K562 (cell line): Measurements from ENCODE around the gene C10orf90. TPM values are rescaled to one million over a fixed set of nuclear protein-coding genes. Genes with fewer than 3 reads are reported as not detected.

Experiments used
- ATAC-seq: fragments of 200-7000 bp; cut with Tn5 transposase; 3 replicates; pipeline ENCODE4 v1.9.1; 2020; ENCODE audit warnings: moderate library complexity
- BruUV-seq: library from RNA; stranded (reverse); fragments of 400-500 nt; replicated peaks from 2 replicates; lab custom pipeline; 2021; lab: Mats Ljungman, UMichigan
- CTCF ChIA-PET: fragments of 300-600 bp; formaldehyde crosslinking; extraction: SDS; loops from one replicate; lab custom pipeline; 2021; ENCODE audit warnings: low intra/inter-chr PET ratio; lab: Yijun Ruan, JAX
- POLR2A ChIA-PET: fragments of 300-600, 350-650 bp; sonication (Branson Sonifier 250); formaldehyde crosslinking; extraction: SDS; loops from one replicate; lab custom pipeline; 2021; ENCODE audit warnings: antibody characterized with exemption, inconsistent platforms; lab: Yijun Ruan, JAX
- DNase-seq, 4 experiments: peaks; one replicate each; pipeline versions ENCODE4 v3.0.0 to v3.0.0-alpha.2; 2011 to 2018; ENCODE audit warnings: low spot score in 3 of 4, mixed read lengths in 3 of 4; ENCODE audit errors: extremely low read depth in 1 of 4
- FAIRE-seq: peaks from 2 replicates; lab custom pipeline; 2011; peaks lifted over from hg19 to GRCh38; lab: Jason Lieb, UNC
- H2AFZ ChIP-seq: 2 replicates; pipeline ENCODE4 v1.6.0; 2011; ENCODE audit warnings: low read depth, low read length, control low read depth, inconsistent platforms
- H3K27ac ChIP-seq: fragments of 200-600 bp; 3 replicates; pipeline ENCODE4 v1.8.0; 2011; ENCODE audit warnings: low read depth, mild to moderate bottlenecking, control low read depth, inconsistent platforms, low read length, moderate library complexity, mixed read lengths; ENCODE audit errors: extremely low read depth
- H3K27me3 ChIP-seq, 2 experiments: fragments of 300-600 bp in 1 of 2; 2 replicates in 1 of 2; 3 replicates in 1 of 2; pipeline versions ENCODE4 v1.6.0 to v1.8.0; 2011; ENCODE audit warnings: inconsistent platforms in 2 of 2, low read length in 2 of 2, mild to moderate bottlenecking in 1 of 2, mixed read lengths in 1 of 2, moderate library complexity in 1 of 2; ENCODE audit not compliant: control insufficient read depth in 2 of 2, insufficient read depth in 2 of 2
- H3K36me3 ChIP-seq: fragments of 300-600 bp; 3 replicates; pipeline ENCODE4 v1.8.0; 2011; ENCODE audit warnings: mild to moderate bottlenecking, low read length, inconsistent platforms; ENCODE audit not compliant: control insufficient read depth, insufficient read depth
- H3K4me1 ChIP-seq, 2 experiments: fragments of 200-600 bp in 1 of 2; replicated peaks in 1 of 2; 2 replicates in 1 of 2; 3 replicates in 1 of 2; pipeline versions ENCODE4 v1.5.1 to v1.8.0; 2011; ENCODE audit warnings: inconsistent platforms in 2 of 2, low read length in 2 of 2, mild to moderate bottlenecking in 1 of 2, mixed read lengths in 1 of 2, moderate library complexity in 1 of 2; ENCODE audit not compliant: control insufficient read depth in 2 of 2, insufficient read depth in 2 of 2
- H3K4me2 ChIP-seq: 2 replicates; pipeline ENCODE4 v1.6.1; 2011; ENCODE audit warnings: low read length, control low read depth, inconsistent platforms, mixed read lengths; ENCODE audit not compliant: insufficient read depth
- H3K4me3 ChIP-seq: fragments of 200-600 bp; sonication (generic), shearing (Covaris generic); 2 replicates; pipeline ENCODE4 v1.5.1; 2016; ENCODE audit warnings: control low read depth, inconsistent platforms
- H3K79me2 ChIP-seq: fragments of 200-600 bp; 3 replicates; pipeline ENCODE4 v1.8.0; 2011; ENCODE audit warnings: low read length, inconsistent platforms; ENCODE audit not compliant: control insufficient read depth, insufficient read depth
- H3K9ac ChIP-seq, 2 experiments: 2 replicates each; pipeline versions ENCODE4 v1.6.0 to v1.6.1; 2011; ENCODE audit warnings: low read depth in 2 of 2, low read length in 2 of 2, control low read depth in 1 of 2, inconsistent platforms in 1 of 2, mild to moderate bottlenecking in 1 of 2, mixed read lengths in 1 of 2; ENCODE audit not compliant: insufficient read depth in 1 of 2
- H3K9me1 ChIP-seq: one replicate; pipeline ENCODE4 v1.6.0; 2011; ENCODE audit warnings: inconsistent platforms, mild to moderate bottlenecking, low read length, moderate library complexity; ENCODE audit not compliant: control insufficient read depth, insufficient read depth
- H3K9me3 ChIP-seq: replicated peaks from 2 replicates; pipeline ENCODE4 v1.5.1; 2011; ENCODE audit warnings: low read depth, low read length, inconsistent platforms; ENCODE audit not compliant: control insufficient read depth, insufficient read depth
- H4K20me1 ChIP-seq: replicated peaks from 2 replicates; pipeline ENCODE4 v1.6.1; 2011; ENCODE audit warnings: low read length, inconsistent platforms, mixed read lengths; ENCODE audit not compliant: control insufficient read depth, insufficient read depth
- RERE ChIP-seq: sonication (generic); formaldehyde crosslinking; IDR thresholded peaks from 2 replicates; pipeline ENCODE4 v1.8.0; 2023; ENCODE audit warnings: missing genetic modification reagents, mild to moderate bottlenecking, borderline replicate concordance
- SRSF7 ChIP-seq: fragments of 200-400 bp; formaldehyde crosslinking; optimal IDR thresholded peaks from 2 replicates; pipeline ENCODE3; 2017; ENCODE audit warnings: mild to moderate bottlenecking, low read depth, low read length
- WGBS: fragments of 100-300 bp; shearing (Covaris generic); methylation state at CpG from one replicate; pipeline ENCODE4 v1.1.6; 2016; ENCODE audit warnings: low coverage, mixed read lengths; ENCODE audit not compliant: insufficient coverage; ENCODE audit errors: missing lambda C conversion rate; 5-methylcytosine and 5-hydroxymethylcytosine counted together
- in situ Hi-C: fragments of 300-500 bp; cut with MboI; formaldehyde crosslinking; loops from 4 replicates; pipeline ENCODE4 v1.15.0; 2018; ENCODE audit warnings: inconsistent platforms, mixed read lengths
- intact Hi-C: fragments of 100-400 bp; cut with micrococcal nuclease; formaldehyde crosslinking; loops from 2 replicates; pipeline ENCODE4 v1.14.2; 2022
- polyA plus RNA-seq, 8 experiments: library from polyadenylated mRNA; depleted of rRNA in 4 of 8; stranded (reverse) in 5 of 8; unstranded in 3 of 8; fragments of >200 nt; fragmentation: Nextera tagmentation in 2 of 8; fragmentation: Illumina TruSeq in 1 of 8; extraction: Ambion mirVana in 2 of 8; extraction: Trizol in 1 of 8; gene quantifications; 2 replicates each; pipeline versions ENCODE4 v1.2.1 to v1.2.3, GENCODE V29; 2011 to 2014; ENCODE audit warnings: inconsistent platforms in 1 of 8, missing spikeins in 1 of 8
- total RNA-seq, 7 experiments: library from RNA; depleted of rRNA in 6 of 7; stranded (reverse); fragments of >200 nt in 6 of 7; fragmentation: Illumina TruSeq in 2 of 7; extraction: Trizol in 2 of 7; gene quantifications; 2 replicates each; pipeline versions ENCODE4 v1.2.1 to v1.2.3, GENCODE V29; 2011 to 2021; ENCODE audit warnings: low replicate concordance in 1 of 7
- TF ChIP-seq, protein P1 (sequence below): fragments of 450-650 bp; IDR thresholded peaks from 2 replicates; pipeline ENCODE4 v1.6.1; 2016; ENCODE audit warnings: mild to moderate bottlenecking, moderate library complexity

Gene C10orf90
- total and polyA plus RNA-seq, 9 of the 15 experiments (the other 6 are each of a cell fraction or from before 2014, with no cell fraction given) = not detected

DNA sequence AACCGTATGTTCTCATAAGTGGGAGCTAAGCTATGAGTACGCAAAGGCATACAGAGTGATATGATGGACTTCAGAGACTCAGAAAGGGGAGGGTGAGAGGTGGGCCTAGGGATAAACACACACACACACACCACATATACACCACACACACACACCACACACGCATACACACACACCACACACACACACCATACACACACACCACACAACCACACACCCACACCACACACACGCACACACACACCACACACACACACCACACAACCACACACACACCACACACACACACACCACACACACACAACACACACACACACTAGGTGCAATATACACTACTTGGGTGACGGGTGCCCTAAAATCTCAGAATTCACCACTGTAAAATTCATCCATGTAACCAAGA, 168.7 kb downstream of the C10orf90 start:
- Histone ChIP-seq H4K20me1 (no peaks in the 10 kb centered on the region; the same call in 1 of the 2 replicates), H3K9me3 (no peaks in the 10 kb centered on the region), H3K9ac (no peak overlapping the region), H3K4me2 (no peak overlapping the region), H3K9me1 (no peaks in the 10 kb centered on the region), H3K27ac (no peak overlapping the region), H3K36me3 (no peaks in the 10 kb centered on the region), H2AFZ (no peak overlapping the region), H3K4me3 (no peak overlapping the region), H3K79me2 (no peaks in the 10 kb centered on the region), H3K4me1 (no peaks in the 10 kb centered on the region; a peak in 1 of 5 replicates), H3K27me3 (no peaks in the 10 kb centered on the region; a peak in 1 of 5 replicates)
- BruUV-seq = no TSS peak
- in situ Hi-C loops = loop anchor here (10.0 kb wide), 1 partner anchor 517 kb away; no protein-coding TSS in a partner anchor
- no peak for ATAC-seq
- WGBS = 13% methylated on average over 3 of the region's 5 CpGs
- peak; percentile 64 for FAIRE-seq
- intact Hi-C loops = loop anchor here (5.0 kb wide), 1 partner anchor 520 kb away; no protein-coding TSS in a partner anchor
- ChIA-PET POLR2A (no interaction called here), CTCF (no interaction called here)
- no peak for DNase-seq
- TF ChIP-seq SRSF7 (no peak), RERE (CRISPR knock-in tag) (no peak)
- TF ChIP-seq, protein P1, sequence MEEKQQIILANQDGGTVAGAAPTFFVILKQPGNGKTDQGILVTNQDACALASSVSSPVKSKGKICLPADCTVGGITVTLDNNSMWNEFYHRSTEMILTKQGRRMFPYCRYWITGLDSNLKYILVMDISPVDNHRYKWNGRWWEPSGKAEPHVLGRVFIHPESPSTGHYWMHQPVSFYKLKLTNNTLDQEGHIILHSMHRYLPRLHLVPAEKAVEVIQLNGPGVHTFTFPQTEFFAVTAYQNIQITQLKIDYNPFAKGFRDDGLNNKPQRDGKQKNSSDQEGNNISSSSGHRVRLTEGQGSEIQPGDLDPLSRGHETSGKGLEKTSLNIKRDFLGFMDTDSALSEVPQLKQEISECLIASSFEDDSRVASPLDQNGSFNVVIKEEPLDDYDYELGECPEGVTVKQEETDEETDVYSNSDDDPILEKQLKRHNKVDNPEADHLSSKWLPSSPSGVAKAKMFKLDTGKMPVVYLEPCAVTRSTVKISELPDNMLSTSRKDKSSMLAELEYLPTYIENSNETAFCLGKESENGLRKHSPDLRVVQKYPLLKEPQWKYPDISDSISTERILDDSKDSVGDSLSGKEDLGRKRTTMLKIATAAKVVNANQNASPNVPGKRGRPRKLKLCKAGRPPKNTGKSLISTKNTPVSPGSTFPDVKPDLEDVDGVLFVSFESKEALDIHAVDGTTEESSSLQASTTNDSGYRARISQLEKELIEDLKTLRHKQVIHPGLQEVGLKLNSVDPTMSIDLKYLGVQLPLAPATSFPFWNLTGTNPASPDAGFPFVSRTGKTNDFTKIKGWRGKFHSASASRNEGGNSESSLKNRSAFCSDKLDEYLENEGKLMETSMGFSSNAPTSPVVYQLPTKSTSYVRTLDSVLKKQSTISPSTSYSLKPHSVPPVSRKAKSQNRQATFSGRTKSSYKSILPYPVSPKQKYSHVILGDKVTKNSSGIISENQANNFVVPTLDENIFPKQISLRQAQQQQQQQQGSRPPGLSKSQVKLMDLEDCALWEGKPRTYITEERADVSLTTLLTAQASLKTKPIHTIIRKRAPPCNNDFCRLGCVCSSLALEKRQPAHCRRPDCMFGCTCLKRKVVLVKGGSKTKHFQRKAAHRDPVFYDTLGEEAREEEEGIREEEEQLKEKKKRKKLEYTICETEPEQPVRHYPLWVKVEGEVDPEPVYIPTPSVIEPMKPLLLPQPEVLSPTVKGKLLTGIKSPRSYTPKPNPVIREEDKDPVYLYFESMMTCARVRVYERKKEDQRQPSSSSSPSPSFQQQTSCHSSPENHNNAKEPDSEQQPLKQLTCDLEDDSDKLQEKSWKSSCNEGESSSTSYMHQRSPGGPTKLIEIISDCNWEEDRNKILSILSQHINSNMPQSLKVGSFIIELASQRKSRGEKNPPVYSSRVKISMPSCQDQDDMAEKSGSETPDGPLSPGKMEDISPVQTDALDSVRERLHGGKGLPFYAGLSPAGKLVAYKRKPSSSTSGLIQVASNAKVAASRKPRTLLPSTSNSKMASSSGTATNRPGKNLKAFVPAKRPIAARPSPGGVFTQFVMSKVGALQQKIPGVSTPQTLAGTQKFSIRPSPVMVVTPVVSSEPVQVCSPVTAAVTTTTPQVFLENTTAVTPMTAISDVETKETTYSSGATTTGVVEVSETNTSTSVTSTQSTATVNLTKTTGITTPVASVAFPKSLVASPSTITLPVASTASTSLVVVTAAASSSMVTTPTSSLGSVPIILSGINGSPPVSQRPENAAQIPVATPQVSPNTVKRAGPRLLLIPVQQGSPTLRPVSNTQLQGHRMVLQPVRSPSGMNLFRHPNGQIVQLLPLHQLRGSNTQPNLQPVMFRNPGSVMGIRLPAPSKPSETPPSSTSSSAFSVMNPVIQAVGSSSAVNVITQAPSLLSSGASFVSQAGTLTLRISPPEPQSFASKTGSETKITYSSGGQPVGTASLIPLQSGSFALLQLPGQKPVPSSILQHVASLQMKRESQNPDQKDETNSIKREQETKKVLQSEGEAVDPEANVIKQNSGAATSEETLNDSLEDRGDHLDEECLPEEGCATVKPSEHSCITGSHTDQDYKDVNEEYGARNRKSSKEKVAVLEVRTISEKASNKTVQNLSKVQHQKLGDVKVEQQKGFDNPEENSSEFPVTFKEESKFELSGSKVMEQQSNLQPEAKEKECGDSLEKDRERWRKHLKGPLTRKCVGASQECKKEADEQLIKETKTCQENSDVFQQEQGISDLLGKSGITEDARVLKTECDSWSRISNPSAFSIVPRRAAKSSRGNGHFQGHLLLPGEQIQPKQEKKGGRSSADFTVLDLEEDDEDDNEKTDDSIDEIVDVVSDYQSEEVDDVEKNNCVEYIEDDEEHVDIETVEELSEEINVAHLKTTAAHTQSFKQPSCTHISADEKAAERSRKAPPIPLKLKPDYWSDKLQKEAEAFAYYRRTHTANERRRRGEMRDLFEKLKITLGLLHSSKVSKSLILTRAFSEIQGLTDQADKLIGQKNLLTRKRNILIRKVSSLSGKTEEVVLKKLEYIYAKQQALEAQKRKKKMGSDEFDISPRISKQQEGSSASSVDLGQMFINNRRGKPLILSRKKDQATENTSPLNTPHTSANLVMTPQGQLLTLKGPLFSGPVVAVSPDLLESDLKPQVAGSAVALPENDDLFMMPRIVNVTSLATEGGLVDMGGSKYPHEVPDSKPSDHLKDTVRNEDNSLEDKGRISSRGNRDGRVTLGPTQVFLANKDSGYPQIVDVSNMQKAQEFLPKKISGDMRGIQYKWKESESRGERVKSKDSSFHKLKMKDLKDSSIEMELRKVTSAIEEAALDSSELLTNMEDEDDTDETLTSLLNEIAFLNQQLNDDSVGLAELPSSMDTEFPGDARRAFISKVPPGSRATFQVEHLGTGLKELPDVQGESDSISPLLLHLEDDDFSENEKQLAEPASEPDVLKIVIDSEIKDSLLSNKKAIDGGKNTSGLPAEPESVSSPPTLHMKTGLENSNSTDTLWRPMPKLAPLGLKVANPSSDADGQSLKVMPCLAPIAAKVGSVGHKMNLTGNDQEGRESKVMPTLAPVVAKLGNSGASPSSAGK = no peak
